ENCODE results near the gene PKNOX2. TPM values are rescaled to one million over a fixed set of nuclear protein-coding genes. Genes with fewer than 3 reads are reported as not detected.

Gene PKNOX2
- total RNA-seq, 1 donor from 2014 or later = 3.4 TPM

GRCh38 chr11:125373426-125374391, 209.2 kb downstream of the PKNOX2 start:
- intact Hi-C loops (cut with DNase I) = no loop called here
- DNase-seq (ENCODE audit: extremely low spot score in 2 of 2) = no peak
- Histone ChIP-seq H3K36me3 (no peaks in the 10 kb centered on the region), H3K4me1 (peaks cover 16% of the 10 kb centered on the region), H3K9me3 (no peaks in the 10 kb centered on the region), H3K27ac (no peak overlapping the region), H3K4me3 (no peak overlapping the region), H3K27me3 (no peaks in the 10 kb centered on the region)
- TF ChIP-seq POLR2AphosphoS5 (IDR thresholded peaks at IDR 0.05; ENCODE audit: insufficient read depth in 1 of 2, low read depth in 1 of 2) (no peak), POLR2A (IDR thresholded peaks at IDR 0.05) (no peak), CTCF (IDR thresholded peaks at IDR 0.05) (no peak)

GRCh38 chr11:125374398-125374797, 209.8 kb downstream of the PKNOX2 start:
- Histone ChIP-seq H3K27ac (no peak overlapping the region), H3K4me3 (no peak overlapping the region), H3K27me3 (no peaks in the 10 kb centered on the region), H3K36me3 (no peaks in the 10 kb centered on the region), H3K9me3 (no peaks in the 10 kb centered on the region), H3K4me1 (peaks cover 16% of the 10 kb centered on the region)
- no peak for TF ChIP-seq POLR2AphosphoS5 (IDR thresholded peaks at IDR 0.05; ENCODE audit: insufficient read depth in 1 of 2, low read depth in 1 of 2)
- TF ChIP-seq CTCF (IDR thresholded peaks at IDR 0.05) = no peak
- no peak for TF ChIP-seq POLR2A (IDR thresholded peaks at IDR 0.05)
- intact Hi-C loops (cut with DNase I) = no loop called here
- no peak for DNase-seq (ENCODE audit: extremely low spot score in 2 of 2)

- Histone ChIP-seq H3K27me3 (no peaks in the 10 kb centered on the region), H3K27ac (no peak overlapping the region), H3K4me1 (peaks cover 16% of the 10 kb centered on the region), H3K9me3 (no peaks in the 10 kb centered on the region), H3K36me3 (no peaks in the 10 kb centered on the region), H3K4me3 (no peak overlapping the region)
- DNase-seq (ENCODE audit: extremely low spot score in 2 of 2) = no peak
- TF ChIP-seq CTCF (IDR thresholded peaks at IDR 0.05) (no peak), POLR2AphosphoS5 (IDR thresholded peaks at IDR 0.05; ENCODE audit: insufficient read depth in 1 of 2, low read depth in 1 of 2) (no peak), POLR2A (IDR thresholded peaks at IDR 0.05) (no peak)
- intact Hi-C loops (cut with DNase I) = no loop called here
Observed at GRCh38 chr11:125375146-125375545, 210.6 kb downstream of the PKNOX2 start.

- H3K9me3 ChIP-seq = no peaks in the 10 kb centered on the region
- H3K27ac ChIP-seq = no peak overlapping the region
- peak in 1 of 2 donors; percentile 56 for TF ChIP-seq POLR2AphosphoS5 (IDR thresholded peaks at IDR 0.05; ENCODE audit: insufficient read depth in 1 of 2, low read depth in 1 of 2)
- no peak for TF ChIP-seq POLR2A (IDR thresholded peaks at IDR 0.05)
- no peaks in the 10 kb centered on the region for H3K27me3 ChIP-seq
- intact Hi-C loops (cut with DNase I) = no loop called here
- DNase-seq (ENCODE audit: extremely low spot score in 2 of 2) = no peak
- no peaks in the 10 kb centered on the region for H3K36me3 ChIP-seq
- peaks cover 16% of the 10 kb centered on the region for H3K4me1 ChIP-seq
- no peak overlapping the region for H3K4me3 ChIP-seq
Observed at GRCh38 chr11:125376117-125376516, 211.6 kb downstream of the PKNOX2 start.

- no peaks in the 10 kb centered on the region for H3K27me3 ChIP-seq
- no peaks in the 10 kb centered on the region for H3K9me3 ChIP-seq
- H3K36me3 ChIP-seq = no peaks in the 10 kb centered on the region
- TF ChIP-seq POLR2A (IDR thresholded peaks at IDR 0.05) (no peak), CTCF (IDR thresholded peaks at IDR 0.05) (no peak), POLR2AphosphoS5 (IDR thresholded peaks at IDR 0.05; ENCODE audit: insufficient read depth in 1 of 2, low read depth in 1 of 2) (no peak)
- no peak for DNase-seq (ENCODE audit: extremely low spot score in 2 of 2)
- H3K4me3 ChIP-seq = no peak overlapping the region
- intact Hi-C loops (cut with DNase I) = no loop called here
- H3K27ac ChIP-seq = no peak overlapping the region
- H3K4me1 ChIP-seq = peaks cover 16% of the 10 kb centered on the region
Observed at GRCh38 chr11:125376856-125377255, 212.3 kb downstream of the PKNOX2 start.

All from vagina (tissue), 2 donors.